Measurements from ENCODE around the gene AFAP1L2.

DNA sequence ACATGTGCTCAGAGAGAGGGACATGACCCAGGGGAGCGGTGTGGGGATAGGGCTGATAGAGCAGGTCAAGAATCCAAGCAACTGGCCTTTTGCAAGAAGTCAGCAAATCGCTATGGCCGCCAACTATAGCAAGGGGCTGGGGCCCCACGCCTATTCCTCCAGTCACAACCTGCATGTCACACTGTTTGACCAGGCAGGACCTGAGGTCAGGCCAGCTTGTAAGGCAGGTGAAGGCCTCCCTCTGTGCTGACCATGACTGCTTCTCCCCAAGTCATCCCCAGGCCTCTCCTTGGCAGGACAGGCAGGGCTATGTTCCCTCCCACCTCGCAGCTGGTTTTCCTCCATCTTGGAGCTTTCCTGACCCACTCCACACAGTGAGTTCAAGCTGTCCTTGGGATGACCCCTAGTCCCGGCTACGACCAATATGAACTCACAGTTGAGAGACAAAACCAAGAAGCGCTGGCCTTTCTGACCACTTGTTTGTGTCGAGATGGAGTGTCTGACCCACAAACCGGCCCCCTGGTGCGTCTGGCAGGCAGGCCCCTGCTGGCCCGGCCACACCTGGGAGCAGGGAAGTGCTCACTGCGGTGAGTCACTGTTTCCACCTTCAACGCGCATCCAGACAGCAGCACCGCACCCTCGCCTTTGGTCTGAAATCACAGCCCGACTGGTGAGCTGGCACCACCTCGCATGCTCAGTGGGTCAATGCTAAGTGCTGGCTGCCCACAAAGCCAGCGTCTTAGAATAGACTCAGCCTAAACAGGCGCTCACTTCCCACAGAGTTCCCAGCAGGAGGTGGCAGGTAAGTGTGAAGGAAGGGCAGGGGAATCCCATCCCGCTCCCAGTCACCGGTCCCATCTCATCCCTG lies 83.8 kb downstream of the AFAP1L2 start:
- TF ChIP-seq, protein P1, sequence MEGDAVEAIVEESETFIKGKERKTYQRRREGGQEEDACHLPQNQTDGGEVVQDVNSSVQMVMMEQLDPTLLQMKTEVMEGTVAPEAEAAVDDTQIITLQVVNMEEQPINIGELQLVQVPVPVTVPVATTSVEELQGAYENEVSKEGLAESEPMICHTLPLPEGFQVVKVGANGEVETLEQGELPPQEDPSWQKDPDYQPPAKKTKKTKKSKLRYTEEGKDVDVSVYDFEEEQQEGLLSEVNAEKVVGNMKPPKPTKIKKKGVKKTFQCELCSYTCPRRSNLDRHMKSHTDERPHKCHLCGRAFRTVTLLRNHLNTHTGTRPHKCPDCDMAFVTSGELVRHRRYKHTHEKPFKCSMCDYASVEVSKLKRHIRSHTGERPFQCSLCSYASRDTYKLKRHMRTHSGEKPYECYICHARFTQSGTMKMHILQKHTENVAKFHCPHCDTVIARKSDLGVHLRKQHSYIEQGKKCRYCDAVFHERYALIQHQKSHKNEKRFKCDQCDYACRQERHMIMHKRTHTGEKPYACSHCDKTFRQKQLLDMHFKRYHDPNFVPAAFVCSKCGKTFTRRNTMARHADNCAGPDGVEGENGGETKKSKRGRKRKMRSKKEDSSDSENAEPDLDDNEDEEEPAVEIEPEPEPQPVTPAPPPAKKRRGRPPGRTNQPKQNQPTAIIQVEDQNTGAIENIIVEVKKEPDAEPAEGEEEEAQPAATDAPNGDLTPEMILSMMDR (IDR thresholded peaks at IDR 0.05), result no peak
- TF ChIP-seq POLR2A (IDR thresholded peaks at IDR 0.05), result no peak

Data from Peyer's patch (tissue), 4 donors.